Measurements from ENCODE around the gene CD82. TPM values are rescaled to one million over a fixed set of nuclear protein-coding genes. Genes with fewer than 3 reads are reported as not detected.
A peak's percentile ranks its signal among the peaks of the same experiment; 100 is the strongest.

CD82 gene
- total and polyA plus RNA-seq, 7 experiments from 2014 or later: 36.4 to 319 (median 57.2) TPM

DNA sequence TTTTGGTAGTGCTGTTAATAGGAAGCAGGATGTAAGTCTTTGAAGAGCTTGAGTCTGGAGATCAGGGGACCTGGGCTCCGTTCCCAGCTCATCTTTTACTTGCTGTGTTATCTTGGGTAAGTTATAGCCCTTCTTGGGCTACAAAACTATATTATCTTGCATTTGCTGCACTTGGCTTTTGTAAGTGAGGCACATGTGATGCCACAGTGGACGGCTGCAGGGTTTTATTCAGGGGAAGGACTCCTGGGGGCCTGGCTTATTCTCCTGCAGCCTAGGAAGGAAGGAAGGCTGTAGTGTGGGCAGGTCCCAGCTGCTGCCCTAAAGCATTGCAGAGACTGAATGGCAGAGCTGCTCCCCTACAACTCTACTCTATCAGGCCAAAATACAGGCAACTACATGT, 6.4 kb downstream of the CD82 start:
- Mint-ChIP-seq H3K36me3 (peaks cover 0 to 54% (median 0%) of the 10 kb centered on the region in 5 donors), H3K27me3 (no peaks in the 10 kb centered on the region), H3K27ac (peak overlapping the region in 7 of 9 donors; percentile 19 to 94 (median 76)), H3K9me3 (peaks cover 0 to 3% (median 0%) of the 10 kb centered on the region in 11 donors), H3K4me1 (peaks cover 66 to 100% (median 97%) of the 10 kb centered on the region in 7 donors), H3K4me3 (peak overlapping the region in 5 of 10 donors; percentile 6 to 65 (median 12))
- no peaks in the 10 kb centered on the region for H3K27me3 ChIP-seq (ENCODE audit: control insufficient read depth in 2 of 2, insufficient read depth in 2 of 2, low read length in 2 of 2)
- no peak overlapping the region for H3K27ac ChIP-seq (ENCODE audit: low read depth, low read length)
- ChIA-PET POLR2A (interaction anchor here (1.1 to 2.3 kb wide), 6 partner anchors 12 to 40 kb away, joined by 4 to 12 read pairs (median 5); no protein-coding TSS in a partner anchor), CTCF (interaction anchor here (0.7 to 2.7 kb wide), 4 partner anchors 16 to 40 kb away, joined by 3 to 15 read pairs (median 6); no protein-coding TSS in a partner anchor)
- H3K36me3 ChIP-seq (ENCODE audit: control insufficient read depth in 2 of 3, insufficient read depth in 3 of 3, low read length in 3 of 3): no peaks in the 10 kb centered on the region
- H3K4me3 ChIP-seq (ENCODE audit: low read length): no peak overlapping the region
- no peaks in the 10 kb centered on the region for H3K9me3 ChIP-seq (ENCODE audit: control insufficient read depth in 2 of 3, low read length in 3 of 3)
- DNase-seq: no peak
- intact Hi-C loops (cut with micrococcal nuclease): no loop called here
- H3K4me1 ChIP-seq (ENCODE audit: control insufficient read depth in 2 of 2, insufficient read depth in 2 of 2, low read length in 2 of 2): peaks cover 89 to 91% of the 10 kb centered on the region in 2 donors
- ATAC-seq: no peak

DNA sequence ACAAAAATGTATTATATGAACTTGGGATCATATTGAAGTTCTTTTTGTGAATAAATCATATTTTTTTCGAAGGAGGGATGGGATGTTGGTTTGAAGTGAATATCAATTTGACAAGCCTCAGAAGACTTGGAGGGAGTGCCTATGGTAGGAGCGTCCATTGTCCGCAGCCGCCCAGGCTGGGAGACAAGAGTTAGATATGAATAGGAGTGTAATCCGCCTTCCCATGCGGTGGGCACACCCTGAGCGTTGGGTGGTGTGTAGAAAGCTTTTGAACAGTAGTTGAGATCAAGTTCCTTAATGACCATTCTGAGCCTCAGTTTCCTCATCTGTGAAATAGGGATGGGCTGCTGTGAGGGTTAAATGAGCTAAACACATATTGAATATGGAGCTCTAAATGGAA, 7.0 kb downstream of the CD82 start:
- Mint-ChIP-seq H3K36me3 (peaks cover 0 to 53% (median 0%) of the 10 kb centered on the region in 5 donors), H3K27me3 (no peaks in the 10 kb centered on the region), H3K4me3 (peak overlapping the region in 6 of 10 donors; percentile 1 to 88 (median 38)), H3K4me1 (peaks cover 64 to 100% (median 96%) of the 10 kb centered on the region in 7 donors), H3K9me3 (peaks cover 0 to 3% (median 0%) of the 10 kb centered on the region in 11 donors), H3K27ac (peak overlapping the region in 7 of 9 donors; percentile 4 to 94 (median 65))
- ChIA-PET CTCF (interaction anchor here (0.7 to 2.7 kb wide), 5 partner anchors 17 to 48 kb away, joined by 3 to 15 read pairs (median 4); no protein-coding TSS in a partner anchor), POLR2A (interaction anchor here (1.0 to 2.3 kb wide), 5 partner anchors 9 to 39 kb away, joined by 4 to 12 read pairs (median 6); no protein-coding TSS in a partner anchor)
- Histone ChIP-seq H3K27me3 (ENCODE audit: control insufficient read depth in 2 of 2, insufficient read depth in 2 of 2, low read length in 2 of 2) (no peaks in the 10 kb centered on the region), H3K9me3 (ENCODE audit: control insufficient read depth in 2 of 3, low read length in 3 of 3) (no peaks in the 10 kb centered on the region), H3K27ac (ENCODE audit: low read depth, low read length) (no peak overlapping the region), H3K4me3 (ENCODE audit: low read length) (no peak overlapping the region), H3K4me1 (ENCODE audit: control insufficient read depth in 2 of 2, insufficient read depth in 2 of 2, low read length in 2 of 2) (peaks cover 87 to 89% of the 10 kb centered on the region in 2 donors), H3K36me3 (ENCODE audit: control insufficient read depth in 2 of 3, insufficient read depth in 3 of 3, low read length in 3 of 3) (no peaks in the 10 kb centered on the region)
- ATAC-seq (no peak), DNase-seq (no peak)
- intact Hi-C loops (cut with micrococcal nuclease): no loop called here

DNA sequence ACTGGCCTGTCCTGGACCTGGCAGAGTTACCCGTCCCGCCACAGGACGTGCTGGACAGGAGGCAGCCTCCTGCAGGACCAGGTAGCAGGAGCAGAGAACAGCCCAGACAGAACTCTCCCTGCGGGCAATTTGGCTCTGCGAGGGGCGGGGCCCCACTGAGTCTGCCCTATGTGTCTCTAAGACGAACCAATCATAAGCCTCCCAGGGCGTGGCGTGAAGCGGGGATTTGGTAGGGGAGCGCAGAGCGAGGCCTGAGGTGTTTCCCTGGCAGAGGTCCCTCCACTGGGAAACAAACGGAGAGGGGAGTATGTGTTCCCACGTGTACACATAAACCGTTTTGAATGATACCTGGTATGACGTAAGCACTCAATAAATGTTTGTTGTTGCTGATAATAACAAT, 7.4 kb downstream of the CD82 start:
- no peaks in the 10 kb centered on the region for H3K9me3 ChIP-seq (ENCODE audit: control insufficient read depth in 2 of 3, low read length in 3 of 3)
- Mint-ChIP-seq H3K4me1 (peaks cover 62 to 100% (median 96%) of the 10 kb centered on the region in 7 donors), H3K27ac (peak overlapping the region in 8 of 9 donors; percentile 8 to 94 (median 88)), H3K9me3 (peaks cover 0 to 3% (median 0%) of the 10 kb centered on the region in 11 donors), H3K36me3 (peaks cover 0 to 49% (median 0%) of the 10 kb centered on the region in 5 donors), H3K4me3 (peak overlapping the region in 6 of 10 donors; percentile 9 to 88 (median 54)), H3K27me3 (no peaks in the 10 kb centered on the region)
- intact Hi-C loops (cut with micrococcal nuclease): no loop called here
- POLR2A ChIA-PET: interaction anchor here (1.0 to 1.1 kb wide), 2 partner anchors 9 to 27 kb away, joined by 4 to 6 read pairs; no protein-coding TSS in a partner anchor
- no peaks in the 10 kb centered on the region for H3K36me3 ChIP-seq (ENCODE audit: control insufficient read depth in 2 of 3, insufficient read depth in 3 of 3, low read length in 3 of 3)
- peaks cover 86 to 89% of the 10 kb centered on the region in 2 donors for H3K4me1 ChIP-seq (ENCODE audit: control insufficient read depth in 2 of 2, insufficient read depth in 2 of 2, low read length in 2 of 2)
- H3K4me3 ChIP-seq (ENCODE audit: low read length): no peak overlapping the region
- CTCF ChIA-PET: interaction anchor here (0.7 to 2.7 kb wide), 4 partner anchors 17 to 49 kb away, joined by 3 to 15 read pairs (median 4); no protein-coding TSS in a partner anchor
- no peak for DNase-seq
- no peak overlapping the region for H3K27ac ChIP-seq (ENCODE audit: low read depth, low read length)
- no peak for ATAC-seq
- H3K27me3 ChIP-seq (ENCODE audit: control insufficient read depth in 2 of 2, insufficient read depth in 2 of 2, low read length in 2 of 2): no peaks in the 10 kb centered on the region

DNA sequence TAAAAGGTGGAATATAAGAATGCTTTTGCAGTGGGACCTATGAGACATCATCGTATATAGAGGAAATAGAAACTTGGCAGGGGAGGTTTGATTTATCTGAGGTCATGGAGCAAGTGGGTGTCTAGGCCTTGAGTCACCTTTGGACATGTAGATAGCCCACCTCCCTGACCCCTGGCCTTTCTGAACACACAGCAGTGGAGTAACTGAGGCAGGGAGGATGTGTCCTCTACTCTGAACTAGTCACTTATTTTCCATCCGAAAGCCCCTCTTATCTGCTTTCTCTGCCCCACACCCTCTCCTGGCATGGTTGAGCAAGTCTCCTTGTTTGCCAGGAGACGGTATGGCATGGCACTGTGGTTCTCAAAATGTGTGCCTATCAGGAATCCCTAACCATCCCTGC, 7.9 kb downstream of the CD82 start:
- H3K4me1 Mint-ChIP-seq: peaks cover 62 to 100% (median 97%) of the 10 kb centered on the region in 7 donors
- intact Hi-C loops (cut with micrococcal nuclease): no loop called here
- Histone ChIP-seq H3K4me1 (ENCODE audit: control insufficient read depth in 2 of 2, insufficient read depth in 2 of 2, low read length in 2 of 2) (peaks cover 86 to 89% of the 10 kb centered on the region in 2 donors), H3K27me3 (ENCODE audit: control insufficient read depth in 2 of 2, insufficient read depth in 2 of 2, low read length in 2 of 2) (no peaks in the 10 kb centered on the region), H3K9me3 (ENCODE audit: control insufficient read depth in 2 of 3, low read length in 3 of 3) (no peaks in the 10 kb centered on the region), H3K27ac (ENCODE audit: low read depth, low read length) (no peak overlapping the region), H3K36me3 (ENCODE audit: control insufficient read depth in 2 of 3, insufficient read depth in 3 of 3, low read length in 3 of 3) (no peaks in the 10 kb centered on the region), H3K4me3 (ENCODE audit: low read length) (no peak overlapping the region)
- ChIA-PET CTCF (interaction anchor here (1.0 to 1.5 kb wide), 3 partner anchors 16 to 44 kb away, joined by 3 to 7 read pairs (median 5); no protein-coding TSS in a partner anchor), POLR2A (interaction anchor here (1.1 to 2.1 kb wide), 3 partner anchors 16 to 39 kb away, joined by 3 to 21 read pairs (median 11); no protein-coding TSS in a partner anchor)
- DNase-seq (no peak), ATAC-seq (no peak)
- peak overlapping the region; percentile 4 to 94 (median 87) for H3K27ac Mint-ChIP-seq
- H3K27me3 Mint-ChIP-seq: no peaks in the 10 kb centered on the region
- H3K4me3 Mint-ChIP-seq: peak overlapping the region in 6 of 10 donors; percentile 5 to 88 (median 62)
- H3K36me3 Mint-ChIP-seq: peaks cover 0 to 46% (median 0%) of the 10 kb centered on the region in 5 donors
- peaks cover 0 to 3% (median 0%) of the 10 kb centered on the region in 11 donors for H3K9me3 Mint-ChIP-seq

DNA sequence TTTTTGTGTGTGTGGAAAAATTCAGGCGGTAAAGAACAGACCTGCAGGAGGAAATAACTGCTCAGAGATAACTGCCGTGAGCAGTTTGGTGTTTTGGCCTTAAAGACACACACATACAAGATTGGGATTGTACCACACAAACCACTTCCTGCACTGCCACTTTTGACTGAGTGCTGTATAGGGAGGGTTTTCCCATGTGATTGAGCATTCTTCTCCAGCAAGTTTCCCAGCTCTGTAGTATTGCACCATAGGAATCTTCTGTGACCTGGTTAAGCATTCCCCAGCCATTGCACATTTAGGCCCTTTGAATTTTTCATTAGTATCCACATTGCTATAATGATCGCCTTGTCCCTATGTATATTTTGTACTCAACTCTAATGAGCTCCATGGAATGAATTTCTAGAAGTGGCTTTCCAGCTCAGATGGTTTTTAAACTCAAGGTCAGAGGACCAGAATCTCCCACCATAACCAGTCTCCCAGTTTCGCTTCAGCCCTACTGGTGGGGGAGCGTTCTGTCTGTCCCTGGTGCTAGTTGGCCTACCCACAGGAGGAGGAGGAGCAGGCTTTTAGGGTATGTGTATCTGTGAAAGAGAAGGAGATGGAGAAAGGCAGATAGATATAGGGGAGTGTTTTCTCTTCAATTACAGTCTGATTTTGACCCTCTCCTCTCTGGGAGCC, 9.3 kb downstream of the CD82 start:
- H3K27me3 Mint-ChIP-seq: no peaks in the 10 kb centered on the region
- peak overlapping the region; percentile 57 to 88 (median 72) for H3K4me3 Mint-ChIP-seq
- H3K36me3 Mint-ChIP-seq: peaks cover 0 to 47% (median 0%) of the 10 kb centered on the region in 5 donors
- DNase-seq: peak in 8 of 9 donors; percentile 19 to 59 (median 42)
- Histone ChIP-seq H3K4me3 (ENCODE audit: low read length) (no peak overlapping the region), H3K27ac (ENCODE audit: low read depth, low read length) (peak overlapping the region; percentile 58), H3K9me3 (ENCODE audit: control insufficient read depth in 2 of 3, low read length in 3 of 3) (no peaks in the 10 kb centered on the region), H3K27me3 (ENCODE audit: control insufficient read depth in 2 of 2, insufficient read depth in 2 of 2, low read length in 2 of 2) (no peaks in the 10 kb centered on the region), H3K36me3 (ENCODE audit: control insufficient read depth in 2 of 3, insufficient read depth in 3 of 3, low read length in 3 of 3) (no peaks in the 10 kb centered on the region), H3K4me1 (ENCODE audit: control insufficient read depth in 2 of 2, insufficient read depth in 2 of 2, low read length in 2 of 2) (peaks cover 79 to 84% of the 10 kb centered on the region in 2 donors)
- POLR2A ChIA-PET: interaction anchor here (1.1 to 2.1 kb wide), 7 partner anchors 8 to 38 kb away, joined by 3 to 21 read pairs (median 4); partner anchors contain the start of gene CD82
- peak; percentile 64 for ATAC-seq
- intact Hi-C loops (cut with micrococcal nuclease): loop anchor here (1.0 kb wide), 2 partner anchors 9 to 22 kb away; partner anchors contain the start of gene CD82 (in 1 of the 2)
- H3K9me3 Mint-ChIP-seq: peaks cover 0 to 3% (median 0%) of the 10 kb centered on the region in 11 donors
- peak overlapping the region; percentile 19 to 94 (median 87) for H3K27ac Mint-ChIP-seq
- H3K4me1 Mint-ChIP-seq: peaks cover 62 to 96% (median 93%) of the 10 kb centered on the region in 7 donors
- CTCF ChIA-PET: interaction anchor here (0.7 to 1.5 kb wide), 4 partner anchors 9 to 43 kb away, joined by 3 to 7 read pairs (median 4); partner anchors contain the start of gene CD82

DNA sequence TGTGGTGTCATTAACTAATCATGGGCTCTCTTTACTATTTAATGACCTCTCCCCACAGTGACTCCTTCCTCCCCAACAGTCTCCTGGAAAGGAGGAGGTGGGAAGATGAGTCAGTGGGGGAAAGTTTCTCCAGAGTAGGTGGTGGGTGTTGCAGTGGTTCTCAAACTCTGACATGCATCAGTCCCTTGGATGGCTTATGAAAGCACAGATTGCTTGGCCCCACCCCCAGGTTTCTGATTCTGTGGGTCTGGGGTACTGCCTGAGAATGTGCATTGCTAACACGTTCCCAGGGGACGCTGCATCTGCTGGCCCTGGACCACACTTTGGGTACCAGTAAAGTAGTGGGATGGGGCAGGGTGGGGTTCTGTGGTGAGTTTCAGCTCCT, 9.8 kb downstream of the CD82 start:
- CTCF ChIA-PET: interaction anchor here (0.7 to 1.0 kb wide), 2 partner anchors 9 to 10 kb away, joined by 3 to 4 read pairs; partner anchors contain the start of gene CD82
- DNase-seq: peak in 1 of 9 donors; percentile 70
- intact Hi-C loops (cut with micrococcal nuclease): no loop called here

More for the DNA sequence above, 9.8 kb downstream of the CD82 start:
- Mint-ChIP-seq H3K27ac (peak overlapping the region in 6 of 9 donors; percentile 28 to 94 (median 89)), H3K4me3 (peak overlapping the region; percentile 57 to 88 (median 72)), H3K9me3 (peaks cover 0 to 3% (median 0%) of the 10 kb centered on the region in 11 donors), H3K27me3 (no peaks in the 10 kb centered on the region), H3K4me1 (peaks cover 62 to 96% (median 93%) of the 10 kb centered on the region in 7 donors), H3K36me3 (peaks cover 0 to 44% (median 0%) of the 10 kb centered on the region in 5 donors)
- H3K9me3 ChIP-seq (ENCODE audit: control insufficient read depth in 2 of 3, low read length in 3 of 3): no peaks in the 10 kb centered on the region
- no peak overlapping the region for H3K4me3 ChIP-seq (ENCODE audit: low read length)
- no peak for ATAC-seq
- H3K4me1 ChIP-seq (ENCODE audit: control insufficient read depth in 2 of 2, insufficient read depth in 2 of 2, low read length in 2 of 2): peaks cover 74 to 80% of the 10 kb centered on the region in 2 donors
- POLR2A ChIA-PET: interaction anchor here (1.2 to 2.1 kb wide), 6 partner anchors 8 to 37 kb away, joined by 3 to 21 read pairs (median 4); no protein-coding TSS in a partner anchor
- H3K27me3 ChIP-seq (ENCODE audit: control insufficient read depth in 2 of 2, insufficient read depth in 2 of 2, low read length in 2 of 2): no peaks in the 10 kb centered on the region
- H3K27ac ChIP-seq (ENCODE audit: low read depth, low read length): no peak overlapping the region
- H3K36me3 ChIP-seq (ENCODE audit: control insufficient read depth in 2 of 3, insufficient read depth in 3 of 3, low read length in 3 of 3): no peaks in the 10 kb centered on the region

All from naive thymus-derived CD4-positive, alpha-beta T cell (primary cell).